Measurements from ENCODE around the gene RSPO1.

DNA sequence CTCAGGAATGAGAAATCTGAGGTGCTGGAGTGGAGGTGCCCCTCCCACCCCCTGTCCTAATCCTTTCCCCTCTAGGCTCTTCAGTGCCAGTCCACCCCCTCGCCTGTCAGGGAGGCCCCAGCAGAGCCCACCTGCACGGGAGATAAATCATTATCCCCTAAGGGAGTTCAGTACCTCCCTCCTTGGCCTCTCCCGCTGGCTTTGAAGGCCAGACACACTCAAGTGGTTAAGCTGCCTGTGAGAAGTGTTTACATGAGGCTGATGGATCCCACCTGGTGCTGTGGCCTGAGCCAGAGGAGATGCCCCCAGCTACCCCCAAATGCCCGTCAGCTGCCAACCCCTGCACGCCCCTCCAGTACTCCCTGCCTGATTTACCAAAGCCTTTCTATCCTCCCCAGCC, 3.7 kb downstream of the RSPO1 start:
- TF ChIP-seq, protein P1, sequence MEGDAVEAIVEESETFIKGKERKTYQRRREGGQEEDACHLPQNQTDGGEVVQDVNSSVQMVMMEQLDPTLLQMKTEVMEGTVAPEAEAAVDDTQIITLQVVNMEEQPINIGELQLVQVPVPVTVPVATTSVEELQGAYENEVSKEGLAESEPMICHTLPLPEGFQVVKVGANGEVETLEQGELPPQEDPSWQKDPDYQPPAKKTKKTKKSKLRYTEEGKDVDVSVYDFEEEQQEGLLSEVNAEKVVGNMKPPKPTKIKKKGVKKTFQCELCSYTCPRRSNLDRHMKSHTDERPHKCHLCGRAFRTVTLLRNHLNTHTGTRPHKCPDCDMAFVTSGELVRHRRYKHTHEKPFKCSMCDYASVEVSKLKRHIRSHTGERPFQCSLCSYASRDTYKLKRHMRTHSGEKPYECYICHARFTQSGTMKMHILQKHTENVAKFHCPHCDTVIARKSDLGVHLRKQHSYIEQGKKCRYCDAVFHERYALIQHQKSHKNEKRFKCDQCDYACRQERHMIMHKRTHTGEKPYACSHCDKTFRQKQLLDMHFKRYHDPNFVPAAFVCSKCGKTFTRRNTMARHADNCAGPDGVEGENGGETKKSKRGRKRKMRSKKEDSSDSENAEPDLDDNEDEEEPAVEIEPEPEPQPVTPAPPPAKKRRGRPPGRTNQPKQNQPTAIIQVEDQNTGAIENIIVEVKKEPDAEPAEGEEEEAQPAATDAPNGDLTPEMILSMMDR (optimal IDR thresholded peaks at IDR 0.05 in 1 of 3, IDR thresholded peaks at IDR 0.05 in 1 of 3, conservative IDR thresholded peaks at IDR 0.05 in 1 of 3; ENCODE audit: extremely low read depth in 1 of 3, insufficient read depth in 2 of 3, low read length in 3 of 3): no peak
- no peak for TF ChIP-seq EZH2 (IDR thresholded peaks at IDR 0.05; ENCODE audit: low read length)

Measured in keratinocyte (primary cell).